Keratinocyte (primary cell): ENCODE data around the gene MAPK7. TPM values are rescaled to one million over a fixed set of nuclear protein-coding genes. Genes with fewer than 3 reads are reported as not detected.

Source experiments
- DNase-seq: peaks from one replicate; pipeline ENCODE4 v3.0.0-alpha.2; 2011; ENCODE audit warnings: low read depth, missing footprints, low spot score
- FAIRE-seq: peaks from 2 replicates; lab custom pipeline; 2011; peaks lifted over from hg19 to GRCh38; lab: Jason Lieb, UNC
- H2AFZ ChIP-seq: 2 replicates; pipeline ENCODE4 v1.6.0; 2012; ENCODE audit warnings: low read length, control low read depth, inconsistent platforms; ENCODE audit not compliant: control insufficient read depth
- H3K27ac ChIP-seq: 2 replicates; pipeline ENCODE4 v1.5.1; 2011; ENCODE audit warnings: low read length; ENCODE audit not compliant: control insufficient read depth, insufficient read depth
- H3K27me3 ChIP-seq: 3 replicates; pipeline ENCODE4 v1.6.0; 2011; ENCODE audit warnings: low read length; ENCODE audit not compliant: control insufficient read depth, insufficient read depth; ENCODE audit errors: extremely low read depth
- H3K36me3 ChIP-seq, 2 experiments: 2 replicates in 1 of 2; 3 replicates in 1 of 2; pipeline ENCODE4 v1.5.1; 2011; ENCODE audit warnings: low read length in 2 of 2, mild to moderate bottlenecking in 1 of 2; ENCODE audit not compliant: control insufficient read depth in 2 of 2, insufficient read depth in 2 of 2; ENCODE audit errors: extremely low read depth in 1 of 2
- H3K4me1 ChIP-seq: 3 replicates; pipeline ENCODE4 v1.5.1; 2011; ENCODE audit warnings: low read length; ENCODE audit not compliant: control insufficient read depth, insufficient read depth; ENCODE audit errors: extremely low read depth
- H3K4me2 ChIP-seq: 3 replicates; pipeline ENCODE4 v1.6.0; 2011; ENCODE audit warnings: low read depth, low read length; ENCODE audit not compliant: control insufficient read depth, insufficient read depth; ENCODE audit errors: extremely low read depth
- H3K4me3 ChIP-seq, 3 experiments: fragments of 200-600 bp in 1 of 3; sonication (generic) in 1 of 3; 2 replicates in 2 of 3; 3 replicates in 1 of 3; pipeline ENCODE4 v1.5.1; 2011 to 2016; ENCODE audit warnings: low read length in 3 of 3, mild to moderate bottlenecking in 3 of 3, control low read depth in 2 of 3, inconsistent platforms in 1 of 3, low read depth in 1 of 3, mixed read lengths in 1 of 3, mixed run types in 1 of 3, moderate library complexity in 1 of 3; ENCODE audit not compliant: control insufficient read depth in 2 of 3, insufficient read depth in 2 of 3; ENCODE audit errors: extremely low read depth in 1 of 3
- H3K79me2 ChIP-seq: 2 replicates; pipeline ENCODE4 v1.6.0; 2012; ENCODE audit warnings: low read length; ENCODE audit not compliant: control insufficient read depth, insufficient read depth
- H3K9ac ChIP-seq: 3 replicates; pipeline ENCODE4 v1.6.0; 2011; ENCODE audit warnings: low read length; ENCODE audit not compliant: control insufficient read depth, insufficient read depth; ENCODE audit errors: extremely low read depth
- H3K9me1 ChIP-seq: 3 replicates; pipeline ENCODE4 v1.6.0; 2011; ENCODE audit warnings: low read length; ENCODE audit not compliant: control insufficient read depth, insufficient read depth; ENCODE audit errors: extremely low read depth
- H3K9me3 ChIP-seq: 2 replicates; pipeline ENCODE4 v1.5.1; 2012; ENCODE audit warnings: low read depth, low read length; ENCODE audit not compliant: control insufficient read depth
- H4K20me1 ChIP-seq: 3 replicates; pipeline ENCODE4 v1.6.0; 2011; ENCODE audit warnings: low read length; ENCODE audit not compliant: control insufficient read depth, insufficient read depth; ENCODE audit errors: extremely low read depth
- CTCF ChIP-seq, 3 experiments: IDR thresholded peaks in 1 of 3; conservative IDR thresholded peaks in 1 of 3; optimal IDR thresholded peaks in 1 of 3; 2 replicates in 2 of 3; 3 replicates in 1 of 3; pipeline versions ENCODE3 to v1.5.1; 2011; ENCODE audit warnings: low read length in 3 of 3, mild to moderate bottlenecking in 3 of 3, moderate library complexity in 2 of 3, control low read depth in 1 of 3, inconsistent platforms in 1 of 3; ENCODE audit not compliant: insufficient read depth in 2 of 3; ENCODE audit errors: extremely low read depth in 1 of 3
- EZH2 ChIP-seq: IDR thresholded peaks from one replicate; pipeline ENCODE4 v1.6.1; 2012; ENCODE audit warnings: inconsistent platforms, mild to moderate bottlenecking, low read length, moderate library complexity
- dilution Hi-C: fragments of 300-500 bp; cut with MboI; formaldehyde crosslinking; loops from one replicate; pipeline ENCODE4 v1.7.0; 2020; ENCODE audit warnings: low sequenced_read_pairs; ENCODE audit not compliant: extremely low pct_ligation_motif_present
- polyA plus RNA-seq, 5 experiments: library from polyadenylated mRNA; depleted of rRNA in 3 of 5; stranded (reverse) in 3 of 5; stranded (forward) in 1 of 5; unstranded in 1 of 5; fragments of >200 nt; gene quantifications; 1 replicate in 1 of 5; 2 replicates in 3 of 5; 3 replicates in 1 of 5; pipeline versions ENCODE4 v1.2.1 to v1.2.3, GENCODE V29; 2011 to 2012; ENCODE audit warnings: missing spikeins in 2 of 5, low read depth in 1 of 5, low replicate concordance in 1 of 5

MAPK7 gene
- polyA plus RNA-seq, 1 donor (not counting 4 experiments of a cell fraction or from before 2014, with no cell fraction given) = 4.3 TPM

GRCh38 chr17:19357351-19357750 lies 20.9 kb upstream of the MAPK7 start:
- dilution Hi-C loops = loop anchor here (25.0 kb wide), 1 partner anchor 305 kb away; no protein-coding TSS in a partner anchor
- Histone ChIP-seq H3K79me2 (peaks cover 2% of the 10 kb centered on the region), H4K20me1 (no peaks in the 10 kb centered on the region), H3K4me1 (peaks cover 16% of the 10 kb centered on the region), H3K9me1 (no peaks in the 10 kb centered on the region), H3K4me2 (no peak overlapping the region), H3K4me3 (no peak overlapping the region), H3K9ac (no peak overlapping the region), H3K27me3 (no peaks in the 10 kb centered on the region), H3K9me3 (no peaks in the 10 kb centered on the region), H3K27ac (no peak overlapping the region), H2AFZ (no peak overlapping the region), H3K36me3 (peaks cover 0 to 5% of the 10 kb centered on the region in 2 experiments)
- DNase-seq (no peak), FAIRE-seq (no peak)
- no peak for TF ChIP-seq EZH2
- TF ChIP-seq CTCF (optimal IDR thresholded peaks at IDR 0.05 in 1 of 3, IDR thresholded peaks at IDR 0.05 in 1 of 3, conservative IDR thresholded peaks at IDR 0.05 in 1 of 3; ENCODE audit: extremely low read depth in 1 of 3, insufficient read depth in 2 of 3, low read length in 3 of 3) = no peak

- dilution Hi-C loops = loop anchor here (25.0 kb wide), 1 partner anchor 305 kb away; no protein-coding TSS in a partner anchor
- peaks cover 0 to 5% of the 10 kb centered on the region in 2 experiments for H3K36me3 ChIP-seq
- H3K9me3 ChIP-seq = no peaks in the 10 kb centered on the region
- no peaks in the 10 kb centered on the region for H3K27me3 ChIP-seq
- H3K79me2 ChIP-seq = peaks cover 2% of the 10 kb centered on the region
- DNase-seq (no peak), FAIRE-seq (no peak)
- TF ChIP-seq CTCF (optimal IDR thresholded peaks at IDR 0.05 in 1 of 3, IDR thresholded peaks at IDR 0.05 in 1 of 3, conservative IDR thresholded peaks at IDR 0.05 in 1 of 3; ENCODE audit: extremely low read depth in 1 of 3, insufficient read depth in 2 of 3, low read length in 3 of 3) (no peak), EZH2 (no peak)
- peaks cover 16% of the 10 kb centered on the region for H3K4me1 ChIP-seq
- H3K9me1 ChIP-seq = no peaks in the 10 kb centered on the region
- no peak overlapping the region for H3K27ac ChIP-seq
- H3K4me2 ChIP-seq = no peak overlapping the region
- no peak overlapping the region for H3K4me3 ChIP-seq
- no peak overlapping the region for H2AFZ ChIP-seq
- H3K9ac ChIP-seq = no peak overlapping the region
- H4K20me1 ChIP-seq = no peaks in the 10 kb centered on the region
Observed at GRCh38 chr17:19357761-19358160, 20.5 kb upstream of the MAPK7 start.
